Measurements from ENCODE around the gene TMEM87B.

- TF ChIP-seq CTCF (IDR thresholded peaks at IDR 0.05) (no peak), EP300 (IDR thresholded peaks at IDR 0.05) (no peak)
Measured at GRCh38 chr2:112162341-112162740, 107.3 kb downstream of the TMEM87B start.

Measured in upper lobe of left lung (tissue), 4 donors.